GM21529 (cell line): ENCODE data around the gene MLANA.

Experiments
- ATAC-seq: cut with Tn5 transposase; IDR thresholded peaks from one replicate; pipeline ENCODE4 v1.9.1; 2021; ENCODE audit not compliant: unreplicated experiment

MLANA gene

DNA sequence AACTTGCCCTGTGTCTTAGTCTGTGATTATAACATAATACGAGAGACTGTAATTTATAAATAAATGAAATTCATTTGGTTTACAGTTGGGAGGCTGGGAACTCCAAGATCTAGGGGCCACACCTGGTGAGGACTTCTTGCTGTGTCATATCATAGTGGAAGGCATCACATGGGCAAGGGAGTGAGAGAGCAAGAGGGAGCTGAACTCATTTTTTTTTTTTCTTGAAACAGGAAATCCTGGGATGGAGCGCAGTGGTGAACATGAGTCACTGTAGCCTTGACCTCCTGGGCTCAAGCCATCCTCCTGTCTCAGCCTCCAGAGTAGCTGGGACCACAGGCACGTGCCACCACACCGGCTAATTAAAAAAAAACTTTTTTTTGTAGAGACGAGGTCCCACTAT lies 7.2 kb downstream of the MLANA start:
- no peak for ATAC-seq

GRCh38 chr9:5899292-5899691 lies 8.6 kb downstream of the MLANA start:
- no peak for ATAC-seq

GRCh38 chr9:5900622-5901021 lies 9.9 kb downstream of the MLANA start:
- no peak for ATAC-seq

GRCh38 chr9:5902377-5902776 lies 11.7 kb downstream of the MLANA start:
- no peak for ATAC-seq

DNA sequence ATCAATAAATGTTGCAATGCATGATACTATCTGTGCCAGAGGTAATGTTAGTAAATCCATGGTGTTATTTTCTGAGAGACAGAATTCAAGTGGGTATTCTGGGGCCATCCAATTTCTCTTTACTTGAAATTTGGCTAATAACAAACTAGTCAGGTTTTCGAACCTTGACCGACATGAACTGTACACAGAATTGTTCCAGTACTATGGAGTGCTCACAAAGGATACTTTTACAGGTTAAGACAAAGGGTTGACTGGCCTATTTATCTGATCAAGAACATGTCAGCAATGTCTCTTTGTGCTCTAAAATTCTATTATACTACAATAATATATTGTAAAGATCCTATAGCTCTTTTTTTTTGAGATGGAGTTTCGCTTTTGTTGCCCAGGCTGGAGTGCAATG lies 18.2 kb downstream of the MLANA start:
- ATAC-seq = no peak

- ATAC-seq = no peak
Measured at GRCh38 chr9:5909976-5910375, 19.3 kb downstream of the MLANA start.

DNA sequence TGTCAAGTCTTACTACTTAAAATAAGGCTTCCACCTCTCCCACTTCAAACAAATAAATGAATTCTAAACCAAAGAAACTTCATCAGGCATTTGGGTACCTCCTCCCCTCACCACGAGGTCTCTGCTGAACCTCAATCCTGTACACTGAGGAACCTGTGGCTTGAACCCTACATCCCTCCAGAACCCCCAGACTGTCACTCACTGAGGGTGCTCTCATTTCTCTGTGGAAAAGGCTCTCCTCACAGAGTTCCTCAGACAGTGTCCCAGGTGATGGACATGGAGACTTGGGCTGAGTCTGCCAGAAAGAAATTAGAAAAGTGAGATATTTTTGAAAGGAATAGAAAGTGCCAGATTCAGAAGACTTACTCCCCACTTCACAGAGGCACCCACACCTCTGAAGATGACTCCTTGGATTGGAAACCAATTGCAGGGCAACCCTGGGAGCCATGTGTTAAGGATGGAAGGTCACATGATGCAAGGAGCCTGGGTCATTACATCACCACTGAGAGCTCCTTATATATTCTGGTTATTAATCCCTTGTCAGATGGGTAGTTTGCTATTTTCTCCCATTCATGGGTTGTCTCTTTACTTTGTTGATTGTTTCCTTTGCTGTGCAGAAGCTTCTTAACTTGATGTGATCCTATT lies 19.8 kb downstream of the MLANA start:
- no peak for ATAC-seq

DNA sequence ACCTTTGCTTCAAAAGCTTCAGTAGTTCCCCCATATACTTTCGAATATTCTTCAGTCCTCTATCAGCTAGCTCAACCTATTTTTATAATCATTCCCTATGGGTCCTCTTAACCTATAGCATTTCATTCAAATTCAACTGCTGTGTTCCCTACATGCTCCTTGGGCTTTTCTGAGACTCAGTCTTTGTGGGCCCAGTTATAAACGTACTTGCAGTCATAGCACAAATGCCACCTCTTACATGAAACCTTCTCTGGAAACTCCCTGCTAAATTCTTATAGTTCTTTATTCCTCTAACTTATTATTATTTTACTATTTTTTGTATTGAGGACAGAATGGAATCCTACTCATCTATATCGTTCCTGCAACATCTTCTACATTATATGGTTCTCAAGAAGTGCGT lies 24.7 kb downstream of the MLANA start:
- ATAC-seq = no peak

DNA sequence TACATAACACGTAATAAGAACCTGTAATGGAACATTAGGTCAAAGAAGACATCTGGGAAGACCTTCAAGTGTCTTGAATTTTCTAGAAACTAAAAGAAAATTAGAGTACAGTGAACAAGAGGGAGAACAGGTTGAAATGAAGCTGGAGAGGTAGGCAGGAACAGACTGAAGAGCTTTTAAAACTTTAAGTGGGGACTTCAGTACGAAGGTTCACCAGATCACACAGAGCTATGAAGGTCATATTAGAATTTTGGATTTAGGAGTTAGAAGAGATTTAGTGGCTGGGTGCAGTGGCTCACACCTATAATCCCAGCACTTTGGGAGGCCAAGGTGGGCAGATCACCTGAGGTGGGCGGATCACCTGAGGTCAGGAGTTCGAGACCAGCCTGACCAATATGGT lies 26.6 kb downstream of the MLANA start:
- ATAC-seq = no peak

DNA sequence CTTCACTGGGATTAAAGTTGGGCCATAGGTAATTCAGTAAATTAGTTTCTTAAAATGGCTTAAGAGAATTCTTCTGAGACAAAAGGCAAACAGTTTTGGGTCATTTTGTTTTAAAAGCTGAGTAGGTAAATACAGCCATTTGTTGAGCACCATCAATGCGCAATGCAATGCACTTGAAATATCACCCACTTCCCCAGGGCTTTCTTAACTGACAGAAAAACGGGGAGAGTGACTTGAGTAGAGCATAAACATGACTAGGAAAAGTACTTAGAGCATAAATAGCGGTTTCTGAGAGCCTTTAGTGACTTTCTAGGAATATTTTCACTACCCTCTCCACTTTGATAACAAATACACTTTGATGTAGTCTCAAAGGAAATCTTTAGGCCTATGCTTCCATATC lies 27.2 kb downstream of the MLANA start:
- ATAC-seq = no peak

GRCh38 chr9:5918460-5918859 lies 27.8 kb downstream of the MLANA start:
- ATAC-seq = no peak

DNA sequence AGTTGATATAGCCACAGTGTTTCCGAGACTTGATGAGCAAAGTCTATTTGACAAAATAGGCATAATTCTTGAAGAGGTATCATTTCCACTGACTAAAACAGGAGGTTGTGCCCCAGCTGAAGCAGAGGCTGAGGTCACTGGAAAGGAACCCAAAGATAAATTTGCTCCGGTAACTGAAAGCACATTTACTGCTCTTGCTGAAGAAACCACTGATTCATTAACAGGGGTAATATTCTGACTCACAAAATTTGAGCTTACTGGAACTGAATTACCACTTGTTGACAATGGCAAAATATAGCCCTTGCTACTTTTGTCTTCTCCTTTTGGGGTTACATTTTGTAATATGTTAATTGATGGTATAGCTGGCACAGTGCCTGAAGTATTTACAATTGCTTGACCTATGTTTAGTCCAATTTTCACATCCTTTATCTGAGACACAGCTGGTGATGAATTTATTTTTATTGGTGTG lies 30.2 kb downstream of the MLANA start:
- ATAC-seq = peak; percentile 91

DNA sequence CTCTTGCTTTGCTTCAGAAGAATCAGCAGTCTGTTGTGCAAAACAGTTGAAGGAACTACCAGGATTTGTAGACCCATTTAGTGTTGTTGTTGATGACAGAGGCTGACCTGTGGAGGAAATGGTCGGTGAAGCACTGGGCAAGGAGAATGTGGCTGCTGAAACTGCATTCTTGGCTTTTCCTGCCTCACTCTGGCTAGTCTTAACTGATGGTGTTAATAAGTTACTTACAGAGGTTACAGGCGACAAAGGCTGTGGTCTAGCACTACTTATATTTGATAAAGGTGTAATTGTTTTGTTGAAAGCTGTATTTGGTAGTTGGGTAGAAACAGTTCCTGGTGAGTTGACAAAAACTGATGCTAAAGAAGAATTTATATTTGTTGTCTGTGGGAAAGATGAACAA lies 31.5 kb downstream of the MLANA start:
- ATAC-seq = no peak

DNA sequence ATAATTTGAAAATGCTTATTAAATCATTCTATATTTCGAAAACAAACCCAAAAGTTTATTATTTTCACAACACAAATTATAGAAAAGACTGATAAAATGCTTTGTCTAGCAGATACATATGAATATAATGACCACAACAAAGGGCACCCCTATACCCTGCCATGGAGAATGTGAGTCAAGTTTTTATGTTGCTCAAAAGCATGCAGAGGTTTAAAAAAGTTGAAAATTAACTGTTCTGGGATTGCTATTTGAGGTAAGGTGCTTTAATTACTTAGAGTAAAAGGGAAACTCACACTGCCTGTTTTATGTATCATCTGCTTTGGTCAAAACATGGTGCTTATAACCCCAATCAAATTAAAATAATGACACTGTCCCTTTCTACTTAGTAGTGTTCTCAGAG lies 41.0 kb downstream of the MLANA start:
- ATAC-seq = no peak

GRCh38 chr9:5938449-5938848 lies 47.8 kb downstream of the MLANA start:
- ATAC-seq = no peak

DNA sequence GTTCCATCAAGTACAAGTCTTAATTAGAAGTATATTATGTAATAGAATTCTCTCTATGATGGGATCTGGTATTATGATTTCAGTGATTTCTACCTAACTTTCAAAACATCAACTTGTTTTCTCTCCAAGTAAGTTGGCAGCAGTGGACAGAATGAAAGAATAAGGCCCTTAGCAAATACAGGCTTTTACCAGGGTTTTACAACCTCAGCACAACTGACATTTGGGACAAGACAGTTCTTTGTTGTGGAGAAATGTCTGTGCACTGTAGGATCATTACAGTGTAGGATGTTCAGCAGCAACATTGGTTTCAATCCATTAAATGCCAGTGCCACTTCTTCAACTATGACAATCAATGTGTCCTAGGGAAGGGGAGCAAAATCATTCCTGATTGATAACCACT lies 48.8 kb downstream of the MLANA start:
- no peak for ATAC-seq

DNA sequence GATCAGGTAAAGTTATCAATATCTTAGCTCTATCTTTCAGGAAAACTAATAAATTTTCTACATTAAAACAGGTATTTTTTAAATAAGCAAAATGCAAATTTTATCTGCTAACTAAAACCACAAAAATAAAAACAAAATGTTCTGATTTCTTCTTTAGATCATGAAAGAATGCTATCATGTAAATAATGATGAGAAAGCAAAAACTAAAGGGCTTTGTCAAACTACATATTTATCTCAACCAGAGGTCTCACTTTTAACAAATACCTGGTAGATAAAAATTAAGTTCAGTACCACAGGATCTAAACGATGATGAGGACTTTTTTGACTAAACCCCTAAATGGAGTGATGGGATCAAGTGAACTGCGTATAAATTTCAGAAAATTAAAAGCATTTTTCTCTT lies 50.5 kb downstream of the MLANA start:
- ATAC-seq = no peak

DNA sequence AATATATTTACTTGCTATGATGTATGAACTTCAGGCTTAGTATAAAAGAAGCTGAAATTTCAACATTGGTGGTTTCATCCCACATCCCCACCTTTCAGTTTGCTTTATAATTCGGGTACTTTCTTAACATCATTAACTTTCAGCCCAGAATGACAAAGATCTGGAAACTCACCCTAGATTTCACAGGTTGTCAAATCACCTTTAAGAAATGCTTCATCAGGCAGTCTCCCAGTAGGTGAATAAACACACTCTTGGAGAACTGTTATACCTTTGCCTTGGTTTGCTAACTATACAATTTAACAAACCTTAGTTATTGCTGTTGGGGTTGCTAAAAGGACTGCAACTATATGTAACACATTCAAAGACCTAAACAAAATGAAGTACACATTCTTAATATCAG lies 54.4 kb downstream of the MLANA start:
- ATAC-seq = no peak

GRCh38 chr9:5947912-5948311 lies 57.2 kb downstream of the MLANA start:
- ATAC-seq = no peak

- no peak for ATAC-seq
Measured at GRCh38 chr9:5949103-5949699, 58.5 kb downstream of the MLANA start.

DNA sequence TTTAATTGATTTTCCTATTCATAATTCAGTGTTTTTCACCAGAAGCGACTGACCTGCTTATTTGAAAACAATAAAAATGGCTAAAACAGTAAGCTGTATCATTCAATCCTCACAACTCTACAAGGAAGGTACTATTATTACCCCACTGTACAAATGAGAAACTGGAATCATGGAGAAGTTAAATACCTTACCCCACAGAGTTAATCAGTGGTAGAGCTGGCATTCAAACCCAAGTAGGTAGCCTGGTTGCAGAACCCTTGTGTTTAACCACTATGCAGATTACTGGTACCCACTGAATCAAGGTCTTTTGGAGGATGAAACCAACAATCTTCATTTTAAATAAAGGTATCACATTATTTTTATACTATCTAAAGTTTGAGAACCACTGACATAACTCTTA lies 59.6 kb downstream of the MLANA start:
- ATAC-seq = no peak

GRCh38 chr9:5951686-5952211 lies 61.1 kb downstream of the MLANA start:
- no peak for ATAC-seq
